Loucy (cell line): ENCODE measurements around the gene SH2B2.

ENCODE experiments used
- H2AFZ ChIP-seq: fragments of 200-600 bp; sonication (generic); 2 replicates; pipeline ENCODE4 v1.6.0; 2016; ENCODE audit warnings: antibody characterized with exemption, mild to moderate bottlenecking, low read length, moderate library complexity
- H3F3A ChIP-seq: fragments of 200-600 bp; 2 replicates; pipeline ENCODE4 v1.6.0; 2016; ENCODE audit warnings: antibody characterized with exemption, low read depth, mild to moderate bottlenecking
- H3K27me3 ChIP-seq: fragments of 200-600 bp; sonication (generic); 2 replicates; pipeline ENCODE4 v1.6.1; 2014; ENCODE audit warnings: low read length, mild to moderate bottlenecking; ENCODE audit not compliant: insufficient read depth, poor library complexity, severe bottlenecking
- H3K36me3 ChIP-seq: fragments of 200-600 bp; sonication (generic); 2 replicates; pipeline ENCODE4 v1.6.1; 2016; ENCODE audit warnings: low read length; ENCODE audit not compliant: insufficient read depth
- H3K4me1 ChIP-seq: fragments of 200-600 bp; sonication (generic); 2 replicates; pipeline ENCODE4 v1.5.1; 2014; ENCODE audit warnings: low read length, mild to moderate bottlenecking; ENCODE audit not compliant: insufficient read depth, poor library complexity, severe bottlenecking
- H3K4me2 ChIP-seq: fragments of 200-600 bp; sonication (generic); 2 replicates; pipeline ENCODE4 v1.6.0; 2014; ENCODE audit warnings: antibody characterized with exemption, low read length, low read depth, mild to moderate bottlenecking; ENCODE audit not compliant: poor library complexity, severe bottlenecking
- H3K4me3 ChIP-seq: fragments of 200-600 bp; sonication (generic); 2 replicates; pipeline ENCODE4 v1.5.1; 2014; ENCODE audit warnings: low read length, mild to moderate bottlenecking, mixed read lengths; ENCODE audit not compliant: poor library complexity, severe bottlenecking
- H3K79me2 ChIP-seq: fragments of 200-600 bp; sonication (generic); 2 replicates; pipeline ENCODE4 v1.6.1; 2014; ENCODE audit warnings: low read length; ENCODE audit not compliant: insufficient read depth
- H3K9ac ChIP-seq: fragments of 200-600 bp; sonication (generic); 2 replicates; pipeline ENCODE4 v1.6.0; 2014; ENCODE audit warnings: mild to moderate bottlenecking, low read depth, low read length, moderate library complexity; ENCODE audit not compliant: poor library complexity, severe bottlenecking
- H3K9me2 ChIP-seq: fragments of 200-600 bp; sonication (generic); replicated peaks from 2 replicates; pipeline ENCODE4 v1.6.1; 2016; ENCODE audit warnings: low read depth, low read length, mixed read lengths
- H3K9me3 ChIP-seq: fragments of 200-600 bp; sonication (generic); 2 replicates; pipeline ENCODE4 v1.6.1; 2014; ENCODE audit warnings: mild to moderate bottlenecking, antibody characterized with exemption, low read length, low read depth; ENCODE audit not compliant: insufficient read depth
- H4K20me1 ChIP-seq: fragments of 200-600 bp; sonication (generic); 2 replicates; pipeline ENCODE4 v1.6.0; 2014; ENCODE audit warnings: antibody characterized with exemption, low read length, mild to moderate bottlenecking; ENCODE audit not compliant: insufficient read depth, poor library complexity, severe bottlenecking
- CTCF ChIP-seq: fragments of 200-600 bp; sonication (generic); conservative IDR thresholded peaks from 2 replicates; pipeline ENCODE4 v1.5.1; 2014; ENCODE audit warnings: mild to moderate bottlenecking, antibody characterized with exemption, low read length
- EZH2phosphoT487 ChIP-seq: fragments of 200-600 bp; IDR thresholded peaks from 2 replicates; pipeline ENCODE4 v1.6.1; 2018; ENCODE audit warnings: antibody characterized with exemption, mild to moderate bottlenecking, moderate library complexity, borderline replicate concordance

The SH2B2 gene

GRCh38 chr7:102282465-102283362, 4.0 kb upstream of the SH2B2 start:
- no peaks in the 10 kb centered on the region for H3K79me2 ChIP-seq
- no peak overlapping the region for H3K9ac ChIP-seq
- peaks cover 7% of the 10 kb centered on the region for H3K4me1 ChIP-seq
- H4K20me1 ChIP-seq: no peaks in the 10 kb centered on the region
- no peaks in the 10 kb centered on the region for H3K9me3 ChIP-seq
- H3K27me3 ChIP-seq: no peaks in the 10 kb centered on the region
- no peaks in the 10 kb centered on the region for H3F3A ChIP-seq
- H3K4me2 ChIP-seq: no peak overlapping the region
- TF ChIP-seq CTCF (no peak), EZH2phosphoT487 (no peak)
- H3K9me2 ChIP-seq: no peaks in the 10 kb centered on the region
- H3K36me3 ChIP-seq: no peaks in the 10 kb centered on the region
- H3K4me3 ChIP-seq: no peak overlapping the region
- no peak overlapping the region for H2AFZ ChIP-seq

GRCh38 chr7:102283477-102284189, 3.0 kb upstream of the SH2B2 start:
- TF ChIP-seq EZH2phosphoT487 (no peak), CTCF (no peak)
- H3K4me2 ChIP-seq: no peak overlapping the region
- no peak overlapping the region for H2AFZ ChIP-seq
- H3K4me3 ChIP-seq: no peak overlapping the region
- H4K20me1 ChIP-seq: peaks cover 6% of the 10 kb centered on the region
- no peaks in the 10 kb centered on the region for H3K79me2 ChIP-seq
- no peaks in the 10 kb centered on the region for H3K27me3 ChIP-seq
- peaks cover 14% of the 10 kb centered on the region for H3K4me1 ChIP-seq
- no peaks in the 10 kb centered on the region for H3F3A ChIP-seq
- H3K9ac ChIP-seq: no peak overlapping the region
- H3K36me3 ChIP-seq: no peaks in the 10 kb centered on the region
- H3K9me2 ChIP-seq: no peaks in the 10 kb centered on the region
- no peaks in the 10 kb centered on the region for H3K9me3 ChIP-seq

- Histone ChIP-seq H2AFZ (no peak overlapping the region), H3K9me2 (no peaks in the 10 kb centered on the region), H3K27me3 (no peaks in the 10 kb centered on the region), H3K79me2 (no peaks in the 10 kb centered on the region), H3K4me2 (no peak overlapping the region), H3K4me1 (peaks cover 14% of the 10 kb centered on the region), H3K4me3 (no peak overlapping the region), H3K36me3 (no peaks in the 10 kb centered on the region), H3K9me3 (no peaks in the 10 kb centered on the region), H3F3A (no peaks in the 10 kb centered on the region), H3K9ac (no peak overlapping the region), H4K20me1 (peaks cover 11% of the 10 kb centered on the region)
- TF ChIP-seq CTCF (no peak), EZH2phosphoT487 (no peak)
Observed at GRCh38 chr7:102284399-102284798, 2.3 kb upstream of the SH2B2 start.
